H1 (cell line): Measurements from ENCODE around the gene SSUH2. TPM values are rescaled to one million over a fixed set of nuclear protein-coding genes. Genes with fewer than 3 reads are reported as not detected.

ENCODE experiments used
- CTCF ChIA-PET: fragments of 300-600 bp; sonication (Branson Sonifier 250); formaldehyde crosslinking; loops from one replicate; lab custom pipeline; 2021; ENCODE audit not compliant: partially characterized antibody; lab: Charles Lee
- POLR2A ChIA-PET: fragments of 300-600 bp; sonication (Branson Sonifier 250); formaldehyde crosslinking; loops from one replicate; lab custom pipeline; 2021; ENCODE audit warnings: inconsistent platforms; ENCODE audit not compliant: partially characterized antibody; lab: Charles Lee
- DNase-seq, 2 experiments: peaks; one replicate each; pipeline versions ENCODE4 v3.0.0 to v3.0.0-alpha.2; 2010 to 2022; ENCODE audit warnings: low spot score in 2 of 2, low read depth in 1 of 2, mixed read lengths in 1 of 2
- FAIRE-seq: peaks from 2 replicates; lab custom pipeline; 2011; peaks lifted over from hg19 to GRCh38; lab: Jason Lieb, UNC
- H2AFZ ChIP-seq: 2 replicates; pipeline ENCODE4 v1.8.1; 2012; ENCODE audit warnings: low read length, inconsistent platforms
- H2AK5ac ChIP-seq: 2 replicates; pipeline ENCODE4 v1.6.1; 2013; ENCODE audit warnings: low read depth, low read length
- H2BK120ac ChIP-seq: replicated peaks from 2 replicates; pipeline ENCODE3; 2013; ENCODE audit warnings: low read depth, low read length, inconsistent platforms
- H2BK12ac ChIP-seq: 2 replicates; pipeline ENCODE4 v1.6.1; 2013; ENCODE audit warnings: low read depth, low read length
- H2BK15ac ChIP-seq: 2 replicates; pipeline ENCODE4 v1.6.1; 2013; ENCODE audit warnings: low read length
- H2BK20ac ChIP-seq: 2 replicates; pipeline ENCODE4 v1.6.1; 2013; ENCODE audit warnings: low read length
- H2BK5ac ChIP-seq: 2 replicates; pipeline ENCODE4 v1.6.1; 2013; ENCODE audit warnings: low read depth, low read length
- H3K14ac ChIP-seq: 2 replicates; pipeline ENCODE4 v1.6.1; 2013; ENCODE audit warnings: inconsistent platforms; ENCODE audit not compliant: insufficient read length
- H3K18ac ChIP-seq: 2 replicates; pipeline ENCODE4 v1.6.1; 2013; ENCODE audit warnings: low read length; ENCODE audit errors: extremely low read depth
- H3K23ac ChIP-seq: 2 replicates; pipeline ENCODE4 v1.6.1; 2013; ENCODE audit warnings: inconsistent platforms; ENCODE audit not compliant: insufficient read length
- H3K23me2 ChIP-seq: 2 replicates; pipeline ENCODE4 v1.6.1; 2013; ENCODE audit warnings: low read depth, low read length
- H3K27ac ChIP-seq: 2 replicates; pipeline ENCODE4 v1.6.1; 2011; ENCODE audit warnings: low read depth, low read length, inconsistent platforms
- H3K27me3 ChIP-seq, 4 experiments: replicated peaks in 1 of 4; 1 replicate in 1 of 4; 2 replicates in 3 of 4; pipeline versions ENCODE4 v1.6.1 to v1.8.1; 2011 to 2013; ENCODE audit warnings: low read length in 3 of 4, mild to moderate bottlenecking in 3 of 4, inconsistent platforms in 2 of 4, mixed read lengths in 2 of 4, moderate library complexity in 1 of 4; ENCODE audit not compliant: control insufficient read depth in 3 of 4, insufficient read depth in 3 of 4; ENCODE audit errors: extremely low read depth in 1 of 4
- H3K36me3 ChIP-seq, 4 experiments: 2 replicates each; pipeline versions ENCODE4 v1.6.1 to v1.8.1; 2011 to 2013; ENCODE audit warnings: mild to moderate bottlenecking in 4 of 4, low read length in 3 of 4, moderate library complexity in 2 of 4, control low read depth in 1 of 4, inconsistent platforms in 1 of 4; ENCODE audit not compliant: insufficient read depth in 4 of 4, control insufficient read depth in 2 of 4
- H3K4ac ChIP-seq: replicated peaks from 2 replicates; pipeline ENCODE3; 2013; ENCODE audit warnings: low read length, low read depth, mixed read lengths, inconsistent platforms; ENCODE audit not compliant: insufficient read length
- H3K4me1 ChIP-seq, 4 experiments: replicated peaks in 1 of 4; 1 replicate in 1 of 4; 2 replicates in 3 of 4; pipeline versions ENCODE4 v1.6.1 to v1.8.1; 2011 to 2013; ENCODE audit warnings: low read length in 3 of 4, inconsistent platforms in 2 of 4, mixed read lengths in 1 of 4; ENCODE audit not compliant: insufficient read depth in 4 of 4, control insufficient read depth in 3 of 4
- H3K4me2 ChIP-seq, 2 experiments: 2 replicates each; pipeline versions ENCODE4 v1.6.1 to v1.8.1; 2011 to 2013; ENCODE audit warnings: low read depth in 2 of 2, low read length in 2 of 2, control low read depth in 1 of 2, inconsistent platforms in 1 of 2, mild to moderate bottlenecking in 1 of 2; ENCODE audit not compliant: insufficient read depth in 1 of 2
- H3K4me3 ChIP-seq, 4 experiments: fragments of 200-600, 300-600 bp in 1 of 4; sonication (generic), shearing (Covaris generic), sonication (Bioruptor Twin) in 1 of 4; 2 replicates each; pipeline versions ENCODE4 v1.5.1 to v1.8.1; 2011 to 2016; ENCODE audit warnings: low read length in 4 of 4, low read depth in 3 of 4, control low read depth in 2 of 4, inconsistent platforms in 2 of 4, mild to moderate bottlenecking in 2 of 4, mixed read lengths in 1 of 4, moderate library complexity in 1 of 4; ENCODE audit not compliant: insufficient read depth in 2 of 4; ENCODE audit errors: extremely low read depth in 1 of 4
- H3K56ac ChIP-seq: replicated peaks from 2 replicates; pipeline ENCODE3; 2013; ENCODE audit warnings: low read depth, mild to moderate bottlenecking, mixed read lengths, low read length, inconsistent platforms; ENCODE audit not compliant: insufficient read length
- H3K79me1 ChIP-seq: 2 replicates; pipeline ENCODE4 v1.6.1; 2013; ENCODE audit warnings: low read depth, low read length, control low read depth
- H3K79me2 ChIP-seq, 2 experiments: 2 replicates each; pipeline versions ENCODE4 v1.6.1 to v1.8.1; 2012 to 2013; ENCODE audit warnings: low read length in 2 of 2, mild to moderate bottlenecking in 2 of 2, inconsistent platforms in 1 of 2; ENCODE audit not compliant: insufficient read depth in 2 of 2, control insufficient read depth in 1 of 2
- H3K9ac ChIP-seq, 4 experiments: replicated peaks in 1 of 4; 1 replicate in 1 of 4; 2 replicates in 3 of 4; pipeline versions ENCODE4 v1.6.1 to v1.8.1; 2011 to 2013; ENCODE audit warnings: low read depth in 3 of 4, low read length in 3 of 4, control low read depth in 2 of 4, mild to moderate bottlenecking in 2 of 4, moderate library complexity in 2 of 4, inconsistent platforms in 1 of 4; ENCODE audit errors: extremely low read depth in 1 of 4
- H3K9me3 ChIP-seq, 2 experiments: 2 replicates each; pipeline versions ENCODE4 v1.6.1 to v1.8.1; 2012 to 2013; ENCODE audit warnings: mild to moderate bottlenecking in 2 of 2, moderate library complexity in 2 of 2, control low read depth in 1 of 2, inconsistent platforms in 1 of 2, low read depth in 1 of 2, low read length in 1 of 2, mixed read lengths in 1 of 2; ENCODE audit not compliant: insufficient read depth in 2 of 2
- H4K20me1 ChIP-seq, 2 experiments: replicated peaks in 1 of 2; 2 replicates each; pipeline versions ENCODE3 to v1.8.1; 2011 to 2013; ENCODE audit warnings: inconsistent platforms in 2 of 2, low read length in 2 of 2, mild to moderate bottlenecking in 1 of 2; ENCODE audit not compliant: insufficient read depth in 2 of 2, control insufficient read depth in 1 of 2
- H4K5ac ChIP-seq: 2 replicates; pipeline ENCODE4 v1.6.1; 2013; ENCODE audit warnings: low read length, low read depth, mixed read lengths, inconsistent platforms; ENCODE audit not compliant: insufficient read length
- H4K8ac ChIP-seq: 2 replicates; pipeline ENCODE4 v1.8.0; 2013; ENCODE audit warnings: mild to moderate bottlenecking, moderate library complexity, low read length, inconsistent platforms; ENCODE audit not compliant: insufficient read depth; ENCODE audit errors: extremely low read depth
- H4K91ac ChIP-seq: replicated peaks from 2 replicates; pipeline ENCODE3; 2013; ENCODE audit warnings: low read length, mixed read lengths, inconsistent platforms; ENCODE audit not compliant: insufficient read length
- BACH1 ChIP-seq: IDR thresholded peaks from 2 replicates; pipeline ENCODE4 v1.6.1; 2012; ENCODE audit warnings: low read length, improper control_type of control experiment
- HDAC6 ChIP-seq: IDR thresholded peaks from one replicate; pipeline ENCODE4 v1.7.1; 2012; ENCODE audit warnings: low read depth, mild to moderate bottlenecking, inconsistent platforms, low read length, moderate library complexity
- KDM5A ChIP-seq: fragments of 200-600 bp; IDR thresholded peaks from 2 replicates; pipeline ENCODE4 v1.7.1; 2012; ENCODE audit warnings: mild to moderate bottlenecking, low read length, inconsistent platforms, mixed read lengths
- RFX5 ChIP-seq: IDR thresholded peaks from 2 replicates; pipeline ENCODE4 v1.6.1; 2011; ENCODE audit warnings: low read depth, low read length, improper control_type of control experiment, borderline replicate concordance
- RNF2 ChIP-seq: fragments of 200-900, 300-1000 bp; sonication (generic); IDR thresholded peaks from 2 replicates; pipeline ENCODE4 v1.7.1; 2016; ENCODE audit warnings: borderline replicate concordance, low read depth, mild to moderate bottlenecking, antibody characterized with exemption, low read length; ENCODE audit not compliant: poor library complexity, severe bottlenecking; ENCODE audit errors: missing control alignments
- SAP30 ChIP-seq: fragments of 300-600 bp; sonication (generic); IDR thresholded peaks from 2 replicates; pipeline ENCODE4 v1.7.1; 2012; ENCODE audit warnings: low read length, moderate library complexity, mild to moderate bottlenecking, inconsistent platforms; ENCODE audit not compliant: insufficient read depth, insufficient replicate concordance
- SIN3A ChIP-seq, 2 experiments: IDR thresholded peaks in 1 of 2; conservative IDR thresholded peaks in 1 of 2; 2 replicates each; pipeline ENCODE4 v1.6.1; 2011 to 2012; ENCODE audit warnings: low read length in 2 of 2, improper control_type of control experiment in 1 of 2, low read depth in 1 of 2, mild to moderate bottlenecking in 1 of 2
- SIRT6 ChIP-seq: IDR thresholded peaks from one replicate; pipeline ENCODE4 v1.7.1; 2012; ENCODE audit warnings: low read length, inconsistent platforms
- SP1 ChIP-seq: IDR thresholded peaks from 2 replicates; pipeline ENCODE4 v1.6.1; 2011; ENCODE audit warnings: low read depth, low read length
- TCF12 ChIP-seq: IDR thresholded peaks from 2 replicates; pipeline ENCODE4 v1.6.1; 2011; ENCODE audit warnings: low read depth, mild to moderate bottlenecking, low read length
- YY1 ChIP-seq: IDR thresholded peaks from 2 replicates; pipeline ENCODE4 v1.6.1; 2011; ENCODE audit warnings: low read depth, mild to moderate bottlenecking, low read length
- WGBS, 2 experiments: shearing (Covaris generic) in 1 of 2; methylation state at CpG; one replicate each; pipeline versions ENCODE4 v1.1.6 to v1.1.7; 2013 to 2015; ENCODE audit warnings: low lambda C conversion rate in 2 of 2, mixed read lengths in 2 of 2, inconsistent platforms in 1 of 2, low coverage in 1 of 2, missing lambda C conversion rate in 1 of 2; ENCODE audit not compliant: insufficient replicate concordance in 2 of 2, insufficient coverage in 1 of 2, insufficient read length in 1 of 2; ENCODE audit errors: extremely low coverage in 1 of 2, missing lambda C conversion rate in 1 of 2; 5-methylcytosine and 5-hydroxymethylcytosine counted together
- polyA plus RNA-seq, 7 experiments: library from polyadenylated mRNA; depleted of rRNA in 3 of 7; stranded (reverse) in 5 of 7; unstranded in 2 of 7; fragments of >200 nt in 5 of 7; fragments of 200-250 nt in 2 of 7; gene quantifications; 1 replicate in 5 of 7; 2 replicates in 1 of 7; 4 replicates in 1 of 7; pipeline versions ENCODE4 v1.2.1 to v1.2.3, GENCODE V29; 2011 to 2013; ENCODE audit warnings: missing spikeins in 2 of 7, mixed read lengths in 2 of 7
- total RNA-seq: library from RNA; stranded (reverse); fragmentation: NEBNext Ultra II Directional; extraction: Animal tissue kit (Norgen Biotek cat#: 25700); gene quantifications from 2 replicates; pipeline ENCODE4 v1.2.1, GENCODE V29; 2021
- TF ChIP-seq, protein P1 (sequence below), 3 experiments: IDR thresholded peaks; 1 replicate in 2 of 3; 2 replicates in 1 of 3; pipeline versions ENCODE4 v1.5.1 to v1.6.1; 2011; ENCODE audit warnings: low read length in 3 of 3, mild to moderate bottlenecking in 3 of 3, inconsistent platforms in 2 of 3, low read depth in 1 of 3, moderate library complexity in 1 of 3; ENCODE audit not compliant: insufficient read depth in 1 of 3; ENCODE audit errors: control extremely low read depth in 1 of 3

The SSUH2 gene
- total and polyA plus RNA-seq, 2 of the 8 experiments (the other 6 are each of a cell fraction or from before 2014, with no cell fraction given) = 0.62 to 0.69 TPM

DNA sequence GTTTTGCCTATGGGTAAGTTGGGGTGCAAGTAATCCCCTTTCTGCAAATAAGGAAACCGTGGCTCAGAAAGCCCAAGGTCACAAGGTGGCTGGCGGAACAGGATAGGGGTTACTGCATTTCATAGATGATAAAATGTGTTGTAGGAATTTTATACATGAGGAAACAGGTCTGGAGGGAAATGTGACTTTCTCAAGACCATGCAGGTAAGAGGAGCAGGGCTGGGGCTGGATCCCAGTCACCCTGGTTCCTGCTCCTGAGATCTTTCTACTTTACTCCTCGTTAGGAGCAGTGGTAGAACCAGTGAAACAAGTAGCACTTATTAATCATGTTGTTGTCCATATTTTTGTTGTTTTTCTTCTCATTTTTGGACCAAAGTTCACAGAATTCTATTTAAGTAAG, 63.2 kb downstream of the SSUH2 start:
- H3K56ac ChIP-seq = no peak overlapping the region
- no peak overlapping the region for H3K4ac ChIP-seq
- H3K4me3 ChIP-seq = no peak overlapping the region
- no peak overlapping the region for H3K14ac ChIP-seq
- H3K23me2 ChIP-seq = no peaks in the 10 kb centered on the region
- CTCF ChIA-PET = interaction anchor here (1.1 kb wide), 1 partner anchor 10 kb away, joined by 4 read pairs; no protein-coding TSS in a partner anchor
- no peak overlapping the region for H3K23ac ChIP-seq
- no peak overlapping the region for H2BK15ac ChIP-seq
- 96% methylated on average over 3 of the region's 3 CpGs; no CpG with 5 or more reads in 1 of the 2 experiments for WGBS, 2 experiments
- H4K20me1 ChIP-seq = no peaks in the 10 kb centered on the region
- no peak overlapping the region for H4K8ac ChIP-seq
- no peaks in the 10 kb centered on the region for H3K4me1 ChIP-seq
- no peaks in the 10 kb centered on the region for H3K36me3 ChIP-seq
- no peak overlapping the region for H3K27ac ChIP-seq
- no peaks in the 10 kb centered on the region for H3K79me2 ChIP-seq
- no peak overlapping the region for H3K9ac ChIP-seq
- H2BK20ac ChIP-seq = no peak overlapping the region
- H2BK5ac ChIP-seq = no peak overlapping the region
- H3K79me1 ChIP-seq = no peaks in the 10 kb centered on the region
- POLR2A ChIA-PET = no interaction called here
- DNase-seq (no peak), FAIRE-seq (no peak)
- no peaks in the 10 kb centered on the region for H3K27me3 ChIP-seq
- no peak overlapping the region for H2AK5ac ChIP-seq
- H3K18ac ChIP-seq = no peak overlapping the region
- no peak overlapping the region for H3K4me2 ChIP-seq
- no peak overlapping the region for H4K91ac ChIP-seq
- H4K5ac ChIP-seq = no peak overlapping the region
- no peak overlapping the region for H2BK12ac ChIP-seq
- no peaks in the 10 kb centered on the region for H3K9me3 ChIP-seq
- H2AFZ ChIP-seq = no peak overlapping the region
- no peak overlapping the region for H2BK120ac ChIP-seq
- no peak for TF ChIP-seq KDM5A
- TF ChIP-seq RNF2 = no peak
- TF ChIP-seq HDAC6 = no peak
- TF ChIP-seq SP1 = no peak
- TF ChIP-seq, protein P1, sequence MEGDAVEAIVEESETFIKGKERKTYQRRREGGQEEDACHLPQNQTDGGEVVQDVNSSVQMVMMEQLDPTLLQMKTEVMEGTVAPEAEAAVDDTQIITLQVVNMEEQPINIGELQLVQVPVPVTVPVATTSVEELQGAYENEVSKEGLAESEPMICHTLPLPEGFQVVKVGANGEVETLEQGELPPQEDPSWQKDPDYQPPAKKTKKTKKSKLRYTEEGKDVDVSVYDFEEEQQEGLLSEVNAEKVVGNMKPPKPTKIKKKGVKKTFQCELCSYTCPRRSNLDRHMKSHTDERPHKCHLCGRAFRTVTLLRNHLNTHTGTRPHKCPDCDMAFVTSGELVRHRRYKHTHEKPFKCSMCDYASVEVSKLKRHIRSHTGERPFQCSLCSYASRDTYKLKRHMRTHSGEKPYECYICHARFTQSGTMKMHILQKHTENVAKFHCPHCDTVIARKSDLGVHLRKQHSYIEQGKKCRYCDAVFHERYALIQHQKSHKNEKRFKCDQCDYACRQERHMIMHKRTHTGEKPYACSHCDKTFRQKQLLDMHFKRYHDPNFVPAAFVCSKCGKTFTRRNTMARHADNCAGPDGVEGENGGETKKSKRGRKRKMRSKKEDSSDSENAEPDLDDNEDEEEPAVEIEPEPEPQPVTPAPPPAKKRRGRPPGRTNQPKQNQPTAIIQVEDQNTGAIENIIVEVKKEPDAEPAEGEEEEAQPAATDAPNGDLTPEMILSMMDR (IDR thresholded peaks at IDR 0.05; ENCODE audit: control extremely low read depth in 1 of 3, insufficient read depth in 1 of 3, low read depth in 1 of 3, low read length in 3 of 3) = no peak
- TF ChIP-seq SAP30 = no peak
- no peak for TF ChIP-seq SIN3A (conservative IDR thresholded peaks at IDR 0.05 in 1 of 2, IDR thresholded peaks at IDR 0.05 in 1 of 2; ENCODE audit: low read depth in 1 of 2, low read length in 2 of 2)
- no peak for TF ChIP-seq YY1
- TF ChIP-seq RFX5 = no peak
- TF ChIP-seq TCF12 = no peak
- TF ChIP-seq SIRT6 = no peak
- TF ChIP-seq BACH1 = no peak
